KMS-11 (cell line): ENCODE measurements around the gene EIF2AK3.

Experiments used
- H2AFZ ChIP-seq: fragments of 200-600 bp; sonication (generic); 2 replicates; pipeline ENCODE4 v1.6.1; 2016; ENCODE audit warnings: antibody characterized with exemption, mixed run types, low read depth
- H3K27ac ChIP-seq: fragments of 200-600 bp; sonication (generic); 2 replicates; pipeline ENCODE4 v1.6.1; 2016; ENCODE audit warnings: mild to moderate bottlenecking, mixed run types
- H3K27me3 ChIP-seq: fragments of 200-600 bp; sonication (generic); 2 replicates; pipeline ENCODE4 v1.6.1; 2017; ENCODE audit warnings: mild to moderate bottlenecking, low read depth, mixed run types, moderate library complexity; ENCODE audit not compliant: insufficient read depth
- H3K36me3 ChIP-seq: fragments of 200-600 bp; sonication (generic); 2 replicates; pipeline ENCODE4 v1.6.1; 2017; ENCODE audit warnings: mild to moderate bottlenecking, mixed run types; ENCODE audit not compliant: insufficient read depth
- H3K4me1 ChIP-seq: fragments of 200-600 bp; sonication (generic); 2 replicates; pipeline ENCODE4 v1.6.1; 2016; ENCODE audit warnings: mild to moderate bottlenecking, low read depth, mixed run types; ENCODE audit not compliant: poor library complexity, severe bottlenecking
- H3K4me2 ChIP-seq: fragments of 200-600 bp; sonication (generic); 2 replicates; pipeline ENCODE4 v1.7.0; 2016; ENCODE audit warnings: mild to moderate bottlenecking, mixed run types
- H3K4me3 ChIP-seq: fragments of 200-600 bp; sonication (generic); IDR thresholded peaks from 2 replicates; pipeline ENCODE4 v1.6.1; 2017; ENCODE audit warnings: low read depth, low read length, mixed read lengths; ENCODE audit not compliant: insufficient read depth
- H3K79me2 ChIP-seq: fragments of 200-600 bp; sonication (generic); 2 replicates; pipeline ENCODE4 v1.6.1; 2016; ENCODE audit warnings: low read depth, mixed run types; ENCODE audit not compliant: insufficient read depth
- H3K9ac ChIP-seq: fragments of 200-600 bp; sonication (generic); 2 replicates; pipeline ENCODE4 v1.6.1; 2016; ENCODE audit warnings: mild to moderate bottlenecking, mixed run types
- H4K20me1 ChIP-seq: fragments of 200-600 bp; sonication (generic); 2 replicates; pipeline ENCODE4 v1.6.1; 2016; ENCODE audit warnings: mild to moderate bottlenecking, mixed run types; ENCODE audit not compliant: insufficient read depth
- TF ChIP-seq, protein P1 (sequence below): fragments of 200-600 bp; sonication (generic); conservative IDR thresholded peaks from 2 replicates; pipeline ENCODE4 v1.6.1; 2017; ENCODE audit warnings: low read depth, mild to moderate bottlenecking, antibody characterized with exemption, low read length, moderate library complexity, mixed read lengths

The EIF2AK3 gene

DNA sequence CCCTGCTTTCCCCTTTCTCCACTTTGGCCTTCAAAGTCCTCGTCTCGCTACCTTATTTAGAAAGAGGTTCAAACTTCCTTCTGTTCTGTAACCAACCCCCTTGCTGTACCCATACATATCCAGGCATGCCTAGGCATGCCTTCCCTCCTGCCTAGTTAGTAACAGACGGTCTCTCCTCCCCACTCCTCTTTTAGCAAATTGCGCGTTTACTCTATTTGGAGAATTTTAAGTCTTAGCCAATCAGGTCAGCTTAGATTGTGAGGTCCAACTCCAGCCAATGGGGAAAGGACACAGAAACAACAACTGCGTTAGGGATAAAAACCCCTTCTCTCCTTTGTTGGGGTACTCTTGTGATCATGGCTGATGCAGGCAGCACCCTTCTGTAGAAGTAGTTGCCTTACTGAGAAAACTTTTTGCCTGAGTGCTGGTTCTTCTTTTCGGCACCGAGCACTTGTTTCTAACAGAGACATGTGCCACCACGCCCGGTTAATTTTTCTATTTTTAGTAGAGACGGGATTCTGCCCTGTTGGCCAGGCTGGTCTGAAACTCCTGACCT lies 88.8 kb downstream of the EIF2AK3 start:
- Histone ChIP-seq H3K4me2 (no peak overlapping the region), H3K79me2 (no peaks in the 10 kb centered on the region), H3K36me3 (no peaks in the 10 kb centered on the region), H3K4me3 (no peak overlapping the region), H4K20me1 (no peaks in the 10 kb centered on the region), H3K4me1 (no peaks in the 10 kb centered on the region), H3K9ac (no peak overlapping the region), H3K27me3 (no peaks in the 10 kb centered on the region), H3K27ac (no peak overlapping the region), H2AFZ (no peak overlapping the region)
- TF ChIP-seq, protein P1, sequence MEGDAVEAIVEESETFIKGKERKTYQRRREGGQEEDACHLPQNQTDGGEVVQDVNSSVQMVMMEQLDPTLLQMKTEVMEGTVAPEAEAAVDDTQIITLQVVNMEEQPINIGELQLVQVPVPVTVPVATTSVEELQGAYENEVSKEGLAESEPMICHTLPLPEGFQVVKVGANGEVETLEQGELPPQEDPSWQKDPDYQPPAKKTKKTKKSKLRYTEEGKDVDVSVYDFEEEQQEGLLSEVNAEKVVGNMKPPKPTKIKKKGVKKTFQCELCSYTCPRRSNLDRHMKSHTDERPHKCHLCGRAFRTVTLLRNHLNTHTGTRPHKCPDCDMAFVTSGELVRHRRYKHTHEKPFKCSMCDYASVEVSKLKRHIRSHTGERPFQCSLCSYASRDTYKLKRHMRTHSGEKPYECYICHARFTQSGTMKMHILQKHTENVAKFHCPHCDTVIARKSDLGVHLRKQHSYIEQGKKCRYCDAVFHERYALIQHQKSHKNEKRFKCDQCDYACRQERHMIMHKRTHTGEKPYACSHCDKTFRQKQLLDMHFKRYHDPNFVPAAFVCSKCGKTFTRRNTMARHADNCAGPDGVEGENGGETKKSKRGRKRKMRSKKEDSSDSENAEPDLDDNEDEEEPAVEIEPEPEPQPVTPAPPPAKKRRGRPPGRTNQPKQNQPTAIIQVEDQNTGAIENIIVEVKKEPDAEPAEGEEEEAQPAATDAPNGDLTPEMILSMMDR = no peak

DNA sequence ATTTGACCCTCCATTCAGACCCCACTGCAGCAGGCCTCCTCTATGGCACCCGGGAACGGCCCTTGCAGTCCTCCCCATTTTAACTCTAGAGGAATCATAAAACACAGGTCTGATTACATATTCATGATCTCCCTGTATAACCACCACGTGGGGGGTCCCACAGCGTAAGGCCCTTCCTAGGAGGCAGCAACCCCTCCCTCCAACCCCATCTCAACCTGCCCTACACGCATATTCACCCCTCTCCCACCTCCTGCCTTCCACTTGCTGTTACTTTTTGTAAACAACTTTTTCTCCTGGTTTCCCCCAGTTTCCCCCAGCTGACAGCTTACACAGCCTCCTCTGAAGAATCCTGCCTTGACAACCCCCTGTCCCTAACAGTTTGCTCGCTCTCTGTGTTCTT lies 89.6 kb downstream of the EIF2AK3 start:
- Histone ChIP-seq H4K20me1 (no peaks in the 10 kb centered on the region), H3K4me2 (no peak overlapping the region), H3K27ac (no peak overlapping the region), H3K4me1 (no peaks in the 10 kb centered on the region), H2AFZ (no peak overlapping the region), H3K4me3 (no peak overlapping the region), H3K79me2 (no peaks in the 10 kb centered on the region), H3K9ac (no peak overlapping the region), H3K36me3 (no peaks in the 10 kb centered on the region), H3K27me3 (no peaks in the 10 kb centered on the region)
- TF ChIP-seq, protein P1 = no peak

DNA sequence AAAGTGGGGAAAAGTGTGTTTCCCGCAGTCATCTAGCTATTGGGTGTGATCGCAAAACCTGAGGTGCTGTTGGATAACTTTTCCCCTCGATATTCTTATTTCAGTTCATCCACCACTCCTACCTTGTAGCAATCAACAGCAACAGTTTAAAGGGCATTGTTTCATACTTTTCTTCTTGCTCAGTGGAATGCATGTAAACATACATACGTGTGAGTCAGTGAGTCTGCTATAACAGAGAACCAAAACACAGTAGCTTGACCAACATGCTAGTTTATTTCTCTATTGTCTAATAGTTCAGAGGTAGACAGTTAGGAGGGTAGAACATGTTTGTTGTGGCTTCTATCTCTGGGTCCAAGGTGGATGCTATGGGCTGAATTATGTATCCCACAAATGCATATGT lies 97.2 kb downstream of the EIF2AK3 start:
- no peaks in the 10 kb centered on the region for H4K20me1 ChIP-seq
- no peaks in the 10 kb centered on the region for H3K36me3 ChIP-seq
- TF ChIP-seq, protein P1 = no peak
- no peak overlapping the region for H3K27ac ChIP-seq
- no peaks in the 10 kb centered on the region for H3K4me1 ChIP-seq
- H3K27me3 ChIP-seq = no peaks in the 10 kb centered on the region
- no peak overlapping the region for H3K4me3 ChIP-seq
- no peaks in the 10 kb centered on the region for H3K79me2 ChIP-seq
- no peak overlapping the region for H3K4me2 ChIP-seq
- H2AFZ ChIP-seq = no peak overlapping the region
- no peak overlapping the region for H3K9ac ChIP-seq

DNA sequence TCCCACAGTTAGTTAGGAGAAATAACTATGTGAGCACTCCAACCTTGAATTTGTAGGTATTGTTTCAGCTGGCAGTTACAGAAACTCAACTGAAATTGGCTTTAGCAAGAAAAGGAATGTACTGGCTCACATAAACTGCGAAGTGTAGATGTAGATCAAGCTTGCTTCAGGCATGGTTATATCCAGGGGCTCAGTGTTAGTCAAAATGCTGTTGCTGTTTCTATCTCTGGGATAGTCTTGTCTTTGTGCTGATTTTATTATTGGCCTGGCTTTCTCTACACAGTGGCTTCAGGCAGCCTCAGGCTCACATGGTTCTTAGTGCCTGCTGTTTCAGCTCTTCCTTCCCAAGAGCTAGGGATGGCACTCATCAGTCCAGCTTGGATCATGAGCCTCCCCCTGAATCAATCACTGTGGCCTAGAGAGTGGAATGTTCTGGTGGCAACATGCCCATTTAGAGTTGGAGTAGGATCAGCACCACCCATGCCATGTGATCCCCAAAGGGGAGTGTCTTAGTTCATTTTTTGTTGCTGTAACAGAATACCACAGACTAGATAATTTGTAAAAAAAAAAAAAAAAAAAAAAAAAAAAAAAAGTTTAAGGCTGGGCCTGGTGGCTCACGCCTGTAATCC lies 105.7 kb downstream of the EIF2AK3 start:
- Histone ChIP-seq H3K36me3 (no peaks in the 10 kb centered on the region), H2AFZ (no peak overlapping the region), H3K4me1 (no peaks in the 10 kb centered on the region), H4K20me1 (no peaks in the 10 kb centered on the region), H3K79me2 (no peaks in the 10 kb centered on the region), H3K27ac (no peak overlapping the region), H3K4me2 (no peak overlapping the region), H3K9ac (no peak overlapping the region), H3K27me3 (no peaks in the 10 kb centered on the region), H3K4me3 (no peak overlapping the region)
- TF ChIP-seq, protein P1 = no peak
